GM19351 (cell line): ENCODE measurements around the gene CHURC1.

Source experiments
- ATAC-seq: cut with Tn5 transposase; IDR thresholded peaks from one replicate; pipeline ENCODE4 v1.9.1; 2021; ENCODE audit warnings: mild to moderate bottlenecking, moderate library complexity; ENCODE audit not compliant: unreplicated experiment

Gene CHURC1

DNA sequence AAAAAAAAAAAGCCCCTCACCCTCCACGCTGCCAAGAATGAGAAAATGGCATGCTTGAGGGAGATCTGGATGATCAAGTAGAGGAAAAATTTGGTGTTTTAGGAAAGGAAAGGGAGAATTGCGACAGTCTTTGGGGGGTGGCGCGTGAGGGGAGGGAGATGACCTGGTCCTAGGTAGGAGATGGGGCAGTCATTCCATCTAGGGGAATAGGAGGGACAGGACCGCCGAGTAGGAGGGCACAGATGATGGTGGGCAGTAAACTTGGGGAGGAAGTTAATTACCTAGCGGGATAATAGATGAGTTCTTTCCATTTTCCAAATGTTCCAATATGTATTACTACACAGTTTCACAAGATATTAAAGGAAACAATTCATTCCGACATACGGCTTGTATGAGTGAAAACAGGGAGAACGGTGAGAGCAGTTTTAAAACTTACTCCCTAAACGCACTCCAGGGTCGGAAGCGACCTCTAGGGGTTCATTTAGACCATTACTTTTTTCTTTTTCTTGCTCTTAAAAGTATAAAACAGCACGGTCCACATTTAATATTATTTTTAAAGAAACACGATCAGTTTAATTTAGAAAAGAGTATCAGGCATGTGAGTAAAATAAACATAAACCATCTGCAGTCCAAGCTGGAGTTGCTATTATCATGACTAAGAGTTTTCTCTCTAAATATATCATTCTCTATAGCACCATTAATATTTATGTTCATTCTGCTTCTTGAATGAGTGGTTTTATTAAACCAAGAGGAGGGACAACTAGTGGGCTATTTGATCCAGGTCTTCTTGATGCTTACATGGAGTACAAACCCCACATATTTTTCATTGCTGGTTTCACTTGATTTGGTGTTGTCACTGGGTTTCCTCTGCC lies 69.4 kb downstream of the CHURC1 start:
- ATAC-seq = no peak
